ENCODE data around the gene YIF1A.
A peak's percentile ranks its signal among the peaks of the same experiment; 100 is the strongest.

YIF1A gene, protein sequence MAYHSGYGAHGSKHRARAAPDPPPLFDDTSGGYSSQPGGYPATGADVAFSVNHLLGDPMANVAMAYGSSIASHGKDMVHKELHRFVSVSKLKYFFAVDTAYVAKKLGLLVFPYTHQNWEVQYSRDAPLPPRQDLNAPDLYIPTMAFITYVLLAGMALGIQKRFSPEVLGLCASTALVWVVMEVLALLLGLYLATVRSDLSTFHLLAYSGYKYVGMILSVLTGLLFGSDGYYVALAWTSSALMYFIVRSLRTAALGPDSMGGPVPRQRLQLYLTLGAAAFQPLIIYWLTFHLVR

DNA sequence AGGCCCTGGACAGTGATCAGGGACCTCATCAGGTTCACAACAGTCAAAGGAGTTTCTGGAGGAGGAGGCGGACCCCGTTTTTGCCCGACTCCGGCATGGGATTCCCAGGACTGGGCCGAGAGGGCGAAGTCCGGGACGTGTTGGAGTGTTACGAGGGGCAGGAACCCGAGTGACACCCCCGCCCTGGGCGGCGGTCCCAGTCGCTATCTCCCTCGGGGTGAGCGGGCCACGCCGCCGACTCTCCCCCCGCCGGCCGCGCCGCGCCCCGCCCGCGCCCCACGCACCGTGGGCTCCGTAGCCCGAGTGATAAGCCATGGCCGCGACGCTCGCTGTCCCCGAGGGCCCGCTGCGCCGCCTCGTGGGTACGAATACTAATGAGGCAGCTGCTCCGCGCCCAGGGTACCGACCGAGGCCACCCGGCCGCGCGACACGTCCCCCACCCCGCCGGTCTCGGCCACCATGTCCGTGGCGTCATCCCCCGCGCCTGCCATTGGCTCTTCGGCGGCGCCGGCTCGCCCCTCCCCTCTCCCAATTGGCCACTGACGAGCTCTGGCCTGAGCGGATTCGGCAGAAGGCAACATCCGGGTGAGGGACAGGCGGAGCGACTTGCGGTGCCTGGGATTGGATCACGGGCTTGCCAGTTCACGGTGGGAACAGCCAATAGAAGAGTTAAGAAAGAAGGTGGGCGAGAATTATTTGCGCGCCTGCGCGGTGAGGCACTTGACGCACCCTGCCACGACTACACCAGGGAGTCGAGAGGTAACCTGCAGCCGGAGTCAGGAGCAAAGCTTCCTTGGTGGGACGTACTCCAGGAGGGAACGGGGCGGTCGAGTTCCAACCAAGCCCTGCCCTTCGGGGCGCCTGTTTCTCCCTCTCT, at the start of gene YIF1A:
YIF1A (minus strand) TSS at position 473 of the 877 bp plus-strand sequence; CDS start at position 315, 158 bp downstream.
- Histone ChIP-seq H3K4me3 (ENCODE audit: low read length in 2 of 2) (peak within 1 kb of the TSS; percentile 88 to 94), H3K9me3 (ENCODE audit: control insufficient read depth in 2 of 2, low read length in 2 of 2) (no peaks in the 10 kb centered on the region), H3K4me1 (ENCODE audit: control insufficient read depth in 2 of 2, insufficient read depth in 2 of 2, low read length in 2 of 2) (peaks cover 18 to 21% of the 10 kb centered on the region in 2 donors), H3K9ac (ENCODE audit: low read depth in 1 of 2, low read length in 2 of 2) (peak within 1 kb of the TSS; percentile 93 to 94), H3K27me3 (ENCODE audit: control insufficient read depth in 2 of 2, insufficient read depth in 2 of 2, low read length in 2 of 2) (peaks cover 17 to 22% of the 10 kb centered on the region in 2 donors), H3K27ac (ENCODE audit: low read depth in 2 of 2, low read length in 2 of 2) (peak within 1 kb of the TSS; percentile 96 to 97), H3K36me3 (ENCODE audit: control insufficient read depth in 2 of 2, insufficient read depth in 2 of 2, low read length in 2 of 2) (peaks cover 6 to 9% of the 10 kb centered on the region in 2 donors)

DNA sequence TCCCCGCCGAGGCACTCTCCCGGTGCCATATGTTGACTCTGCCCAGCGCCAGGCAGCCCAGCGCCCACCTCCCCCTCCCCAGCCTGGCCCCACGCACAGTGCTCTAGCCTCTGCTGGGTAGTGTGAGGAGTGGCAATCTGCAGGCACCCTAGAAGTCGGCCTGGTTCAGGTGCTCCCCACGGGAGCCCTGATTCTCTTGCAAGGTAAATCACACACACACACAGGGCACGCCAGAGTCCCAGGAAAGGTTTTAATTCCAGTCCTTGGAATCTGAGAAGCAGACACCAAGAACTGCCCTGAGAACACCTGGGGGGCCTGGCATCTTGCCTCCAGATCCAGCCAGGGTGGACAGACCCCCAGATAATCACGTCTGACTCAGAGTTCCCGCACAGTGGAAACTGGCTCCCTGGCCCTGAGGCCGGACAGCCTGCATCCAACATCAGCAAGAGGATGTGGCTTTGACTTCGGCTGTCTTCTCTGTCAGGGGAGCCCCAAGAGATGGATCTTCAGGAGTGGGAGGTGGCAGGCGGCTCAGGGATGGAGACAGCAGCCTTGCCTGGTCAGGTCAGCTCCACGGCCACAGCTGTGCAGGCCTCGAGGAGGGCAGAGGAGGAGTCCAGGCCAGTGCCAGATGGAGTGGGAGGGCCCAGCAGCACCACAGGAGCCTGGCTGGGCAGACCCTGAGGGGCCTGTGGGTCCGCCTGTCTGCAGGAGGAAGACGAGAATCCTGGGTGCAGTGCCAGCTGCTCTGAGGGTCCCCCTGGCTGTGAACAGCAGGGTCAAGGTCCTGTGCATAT, 48.4 kb upstream of the YIF1A start:
- no peaks in the 10 kb centered on the region for H3K27me3 ChIP-seq (ENCODE audit: control insufficient read depth in 2 of 2, insufficient read depth in 2 of 2, low read length in 2 of 2)
- H3K4me3 ChIP-seq (ENCODE audit: low read length in 2 of 2), result no peak overlapping the region
- H3K4me1 ChIP-seq (ENCODE audit: control insufficient read depth in 2 of 2, insufficient read depth in 2 of 2, low read length in 2 of 2), result peaks cover 14 to 16% of the 10 kb centered on the region in 2 donors
- H3K9ac ChIP-seq (ENCODE audit: low read depth in 1 of 2, low read length in 2 of 2), result no peak overlapping the region
- H3K27ac ChIP-seq (ENCODE audit: low read depth in 2 of 2, low read length in 2 of 2), result peak overlapping the region in 1 of 2 donors; percentile 38
- H3K9me3 ChIP-seq (ENCODE audit: control insufficient read depth in 2 of 2, low read length in 2 of 2), result no peaks in the 10 kb centered on the region
- peaks cover 28 to 47% of the 10 kb centered on the region in 2 donors for H3K36me3 ChIP-seq (ENCODE audit: control insufficient read depth in 2 of 2, insufficient read depth in 2 of 2, low read length in 2 of 2)

DNA sequence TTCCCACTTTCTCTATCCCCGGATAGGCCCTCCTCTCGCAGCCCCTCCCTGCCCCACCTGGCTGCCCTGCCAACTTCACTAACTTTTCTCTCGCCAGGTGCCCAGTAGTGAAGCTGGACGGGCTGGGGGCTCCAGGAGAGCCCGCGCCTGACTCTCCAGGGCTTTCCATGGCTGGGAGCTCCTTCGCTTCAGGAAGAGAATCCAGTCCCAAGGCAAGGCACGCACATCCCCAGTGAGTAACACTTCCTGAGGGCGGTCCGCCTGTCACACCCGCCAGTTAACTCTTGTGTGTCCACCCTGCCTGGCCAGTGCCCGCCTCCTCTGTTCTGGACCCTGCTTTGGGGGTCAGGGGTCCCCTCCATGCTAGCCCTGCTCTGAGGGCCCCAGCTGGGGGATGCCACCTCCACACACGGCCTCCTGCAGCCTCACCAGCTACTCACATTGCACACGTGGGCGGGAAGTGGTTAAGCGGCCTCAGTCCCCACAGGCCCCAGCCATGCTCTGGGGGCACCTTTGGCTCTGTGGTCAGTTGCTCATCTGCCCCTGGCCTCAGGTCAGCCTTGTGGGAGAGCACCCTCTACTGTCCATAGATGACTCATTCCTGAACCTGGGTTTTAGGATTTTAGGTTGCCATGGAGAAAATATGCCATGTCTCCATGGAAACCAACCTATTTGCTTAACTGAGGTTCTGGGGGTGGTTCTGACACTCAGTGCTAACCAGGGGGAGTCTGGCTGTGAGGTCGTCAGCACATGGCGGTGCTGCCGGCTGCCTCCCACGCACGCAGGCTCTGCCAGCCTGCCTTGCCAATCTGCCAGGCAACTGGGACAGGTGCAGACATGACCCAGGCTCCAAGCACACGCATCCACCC, 47.5 kb upstream of the YIF1A start, which contains the start of gene RIN1:
RIN1 (minus strand) TSS at position 201 of the 869 bp plus-strand sequence; CDS start at position 169, 32 bp downstream.
- Histone ChIP-seq H3K36me3 (ENCODE audit: control insufficient read depth in 2 of 2, insufficient read depth in 2 of 2, low read length in 2 of 2) (peaks cover 20 to 43% of the 10 kb centered on the region in 2 donors), H3K27me3 (ENCODE audit: control insufficient read depth in 2 of 2, insufficient read depth in 2 of 2, low read length in 2 of 2) (no peaks in the 10 kb centered on the region), H3K27ac (ENCODE audit: low read depth in 2 of 2, low read length in 2 of 2) (peak within 1 kb of the TSS; percentile 61 to 80), H3K4me1 (ENCODE audit: control insufficient read depth in 2 of 2, insufficient read depth in 2 of 2, low read length in 2 of 2) (peaks cover 14 to 16% of the 10 kb centered on the region in 2 donors), H3K4me3 (ENCODE audit: low read length in 2 of 2) (peak within 1 kb of the TSS; percentile 72 to 74), H3K9me3 (ENCODE audit: control insufficient read depth in 2 of 2, low read length in 2 of 2) (no peaks in the 10 kb centered on the region), H3K9ac (ENCODE audit: low read depth in 1 of 2, low read length in 2 of 2) (peak within 1 kb of the TSS; percentile 70 to 77)

DNA sequence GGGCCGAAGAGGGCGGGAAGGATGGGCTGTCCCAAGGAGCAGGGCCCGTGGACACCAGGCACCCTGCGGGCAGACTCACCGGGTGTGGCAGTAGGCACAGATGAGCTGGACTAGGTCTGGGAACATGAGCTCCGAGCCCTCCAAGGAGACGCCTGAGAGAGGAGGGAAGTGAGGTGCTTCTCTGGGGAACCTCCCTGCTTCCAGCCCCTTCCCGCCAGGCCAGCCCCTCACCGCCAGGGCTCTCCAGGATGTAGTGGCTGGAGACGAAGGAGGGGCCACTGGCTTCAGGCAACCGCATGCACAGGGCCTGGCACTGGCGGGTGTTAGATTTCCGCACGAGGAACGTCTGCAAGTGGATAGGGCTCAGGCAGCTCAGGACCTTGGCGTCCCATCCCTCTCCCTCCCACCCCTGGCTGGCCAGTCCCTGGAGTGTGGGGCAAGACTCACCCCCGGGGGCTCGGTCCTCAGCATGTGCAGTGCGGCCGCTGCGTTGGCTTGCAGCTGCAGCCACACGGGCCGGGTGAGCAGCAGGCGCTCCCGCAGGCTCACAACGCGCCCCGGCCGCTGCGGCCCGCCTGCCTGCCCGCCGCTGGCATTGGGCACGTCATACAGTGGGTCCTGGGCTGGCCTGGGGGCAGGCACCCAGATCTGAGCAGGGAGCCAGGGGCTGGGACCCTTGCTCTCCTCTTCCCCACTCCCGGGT, 46.7 kb upstream of the YIF1A start:
- Histone ChIP-seq H3K9ac (ENCODE audit: low read depth in 1 of 2, low read length in 2 of 2) (peak overlapping the region; percentile 70 to 77), H3K36me3 (ENCODE audit: control insufficient read depth in 2 of 2, insufficient read depth in 2 of 2, low read length in 2 of 2) (peaks cover 13 to 36% of the 10 kb centered on the region in 2 donors), H3K27me3 (ENCODE audit: control insufficient read depth in 2 of 2, insufficient read depth in 2 of 2, low read length in 2 of 2) (no peaks in the 10 kb centered on the region), H3K9me3 (ENCODE audit: control insufficient read depth in 2 of 2, low read length in 2 of 2) (no peaks in the 10 kb centered on the region), H3K27ac (ENCODE audit: low read depth in 2 of 2, low read length in 2 of 2) (peak overlapping the region; percentile 61 to 80), H3K4me1 (ENCODE audit: control insufficient read depth in 2 of 2, insufficient read depth in 2 of 2, low read length in 2 of 2) (peaks cover 14 to 16% of the 10 kb centered on the region in 2 donors), H3K4me3 (ENCODE audit: low read length in 2 of 2) (peak overlapping the region; percentile 72 to 74)

DNA sequence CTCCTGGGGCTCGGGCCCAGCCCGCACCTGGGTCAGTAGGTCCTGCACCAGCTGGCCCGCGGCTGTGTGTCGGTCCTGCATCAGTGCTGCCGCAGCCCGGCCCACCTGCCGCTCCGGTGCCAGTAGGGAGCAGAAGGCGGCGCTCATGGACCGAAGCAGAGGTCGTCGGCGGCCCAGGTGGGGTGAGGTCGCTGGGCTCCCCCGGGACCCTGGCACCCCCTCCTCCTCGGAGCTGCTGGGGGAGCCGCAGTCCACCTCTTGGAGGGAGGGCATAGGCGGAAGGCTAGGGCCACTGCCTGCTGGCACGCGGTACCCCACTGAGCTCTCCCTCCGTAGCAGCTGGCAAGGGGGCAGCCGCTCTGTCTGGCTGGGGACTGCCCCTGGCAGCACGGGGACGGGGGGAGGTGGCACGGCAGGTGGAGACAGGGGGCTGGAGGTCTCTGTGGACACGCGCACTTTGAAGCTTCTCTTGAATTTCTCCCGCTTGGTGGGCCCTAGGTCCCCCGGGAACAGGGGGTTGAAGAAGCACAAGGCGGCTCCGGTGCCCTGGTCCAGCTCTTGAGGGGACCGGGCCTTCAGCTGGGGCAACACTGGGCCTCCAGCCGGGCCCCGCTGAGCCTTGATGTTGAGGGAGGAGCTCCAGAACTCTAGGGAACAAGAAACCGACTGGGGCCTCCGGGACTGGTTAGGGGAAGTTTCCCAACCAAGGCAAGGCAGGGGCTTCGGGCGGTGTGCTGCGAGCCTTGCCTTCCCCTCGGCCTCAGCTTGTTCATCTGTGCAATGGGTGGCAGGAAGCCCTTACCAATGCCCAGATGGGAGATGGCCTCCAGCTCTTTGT, 45.9 kb upstream of the YIF1A start:
- Histone ChIP-seq H3K27me3 (ENCODE audit: control insufficient read depth in 2 of 2, insufficient read depth in 2 of 2, low read length in 2 of 2) (no peaks in the 10 kb centered on the region), H3K4me3 (ENCODE audit: low read length in 2 of 2) (peak overlapping the region; percentile 72 to 74), H3K36me3 (ENCODE audit: control insufficient read depth in 2 of 2, insufficient read depth in 2 of 2, low read length in 2 of 2) (peaks cover 5 to 27% of the 10 kb centered on the region in 2 donors), H3K27ac (ENCODE audit: low read depth in 2 of 2, low read length in 2 of 2) (no peak overlapping the region), H3K4me1 (ENCODE audit: control insufficient read depth in 2 of 2, insufficient read depth in 2 of 2, low read length in 2 of 2) (peaks cover 14 to 16% of the 10 kb centered on the region in 2 donors), H3K9me3 (ENCODE audit: control insufficient read depth in 2 of 2, low read length in 2 of 2) (no peaks in the 10 kb centered on the region), H3K9ac (ENCODE audit: low read depth in 1 of 2, low read length in 2 of 2) (peak overlapping the region; percentile 32 to 77)

DNA sequence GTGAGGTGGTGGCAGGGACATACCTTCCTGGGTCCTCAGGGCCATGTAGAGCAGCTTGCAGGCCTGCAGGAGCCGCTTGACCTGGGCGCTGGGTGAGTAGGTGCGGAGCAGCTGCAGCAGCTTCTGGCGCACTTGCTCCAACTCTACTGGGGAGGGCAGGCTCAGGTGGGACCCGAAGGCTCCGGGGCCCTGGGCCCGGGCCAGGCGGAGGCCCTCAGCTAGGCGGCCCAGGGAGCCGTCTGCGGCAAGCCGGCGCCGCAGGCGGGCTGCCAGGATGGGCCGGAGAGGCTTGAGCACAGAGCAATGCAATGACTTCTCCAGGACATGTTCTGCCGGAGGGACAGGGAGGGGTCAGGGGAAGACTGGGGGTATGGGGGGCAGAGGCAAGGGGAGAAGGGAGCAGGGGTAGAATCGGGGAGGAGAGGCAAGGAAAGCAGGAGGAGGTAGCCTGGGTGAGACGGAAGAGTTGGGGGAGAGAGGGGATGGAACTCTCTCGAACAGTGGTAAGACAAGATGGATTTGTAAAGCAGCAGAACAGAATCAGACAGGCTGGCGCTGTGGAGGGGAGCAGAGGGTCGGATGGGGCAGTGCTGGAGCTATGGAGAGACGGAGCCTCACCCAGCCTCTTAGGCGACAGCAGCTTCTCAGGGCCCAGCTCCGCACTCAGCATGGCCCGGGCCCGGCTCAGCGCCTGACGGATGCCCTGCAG, 45.1 kb upstream of the YIF1A start:
- no peaks in the 10 kb centered on the region for H3K9me3 ChIP-seq (ENCODE audit: control insufficient read depth in 2 of 2, low read length in 2 of 2)
- H3K9ac ChIP-seq (ENCODE audit: low read depth in 1 of 2, low read length in 2 of 2), result no peak overlapping the region
- H3K4me1 ChIP-seq (ENCODE audit: control insufficient read depth in 2 of 2, insufficient read depth in 2 of 2, low read length in 2 of 2), result peaks cover 14 to 16% of the 10 kb centered on the region in 2 donors
- H3K4me3 ChIP-seq (ENCODE audit: low read length in 2 of 2), result no peak overlapping the region
- H3K27me3 ChIP-seq (ENCODE audit: control insufficient read depth in 2 of 2, insufficient read depth in 2 of 2, low read length in 2 of 2), result no peaks in the 10 kb centered on the region
- H3K27ac ChIP-seq (ENCODE audit: low read depth in 2 of 2, low read length in 2 of 2), result no peak overlapping the region
- peaks cover 4 to 19% of the 10 kb centered on the region in 2 donors for H3K36me3 ChIP-seq (ENCODE audit: control insufficient read depth in 2 of 2, insufficient read depth in 2 of 2, low read length in 2 of 2)

DNA sequence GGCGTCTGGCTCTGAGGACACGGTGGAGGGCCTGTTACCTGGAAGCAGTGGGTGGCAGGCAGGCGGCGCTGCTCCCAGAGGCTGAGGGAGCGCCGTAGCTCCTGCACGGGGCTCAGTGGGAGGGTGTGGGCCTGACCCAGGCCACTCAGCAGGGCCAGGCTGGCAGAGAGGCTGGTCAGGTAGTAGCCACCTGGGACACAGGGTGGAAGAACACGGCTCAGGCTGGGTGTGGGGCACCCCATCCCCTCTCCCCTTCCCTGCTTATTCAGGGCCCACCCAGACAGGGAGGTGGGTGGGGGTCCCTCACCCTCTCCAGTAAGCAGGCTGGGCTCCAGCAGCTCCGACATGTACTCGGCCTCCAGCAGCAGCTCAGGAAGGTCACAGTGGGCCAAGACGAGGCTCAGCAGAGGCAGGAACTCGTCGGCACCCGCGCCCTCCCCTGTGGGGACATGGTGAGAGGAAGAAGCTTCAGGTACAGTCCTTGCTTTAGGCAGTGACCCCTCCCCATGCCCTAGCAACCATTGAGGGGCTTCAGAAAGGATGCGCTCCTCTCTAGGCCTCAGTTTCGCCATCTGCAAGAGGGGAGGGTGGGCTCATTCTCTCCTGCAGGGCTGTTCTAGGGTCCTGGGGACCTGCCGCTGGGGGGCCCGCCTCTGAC, 44.4 kb upstream of the YIF1A start:
- Histone ChIP-seq H3K9ac (ENCODE audit: low read depth in 1 of 2, low read length in 2 of 2) (no peak overlapping the region), H3K4me1 (ENCODE audit: control insufficient read depth in 2 of 2, insufficient read depth in 2 of 2, low read length in 2 of 2) (peaks cover 18 to 20% of the 10 kb centered on the region in 2 donors), H3K27me3 (ENCODE audit: control insufficient read depth in 2 of 2, insufficient read depth in 2 of 2, low read length in 2 of 2) (no peaks in the 10 kb centered on the region), H3K27ac (ENCODE audit: low read depth in 2 of 2, low read length in 2 of 2) (no peak overlapping the region), H3K36me3 (ENCODE audit: control insufficient read depth in 2 of 2, insufficient read depth in 2 of 2, low read length in 2 of 2) (peaks cover 0 to 13% of the 10 kb centered on the region in 2 donors), H3K4me3 (ENCODE audit: low read length in 2 of 2) (no peak overlapping the region), H3K9me3 (ENCODE audit: control insufficient read depth in 2 of 2, low read length in 2 of 2) (no peaks in the 10 kb centered on the region)
